ENCODE measurements around the gene GRIP2.

Gene GRIP2
- total RNA-seq, result 0 to 0.28 (median 0.06) reads per million in 18 experiments

GRCh38 chr3:14539742-14540491 lies at the start of gene GRIP2:
Gene GRIP2 (minus strand): TSS chr3:14540342. CDS start chr3:14540308, 34 bp downstream.
- DNase-seq, result no peak

GRCh38 chr3:14588425-14589112 lies 48.4 kb upstream of the GRIP2 start:
- DNase-seq, result no peak

GRCh38 chr3:14587740-14588360 lies 47.7 kb upstream of the GRIP2 start:
- DNase-seq, result no peak

- no peak for DNase-seq
Observed at GRCh38 chr3:14586611-14587010, 46.5 kb upstream of the GRIP2 start.

- no peak for DNase-seq
Observed at GRCh38 chr3:14583548-14584091, 43.5 kb upstream of the GRIP2 start.

GRCh38 chr3:14582045-14582410 lies 41.9 kb upstream of the GRIP2 start:
- DNase-seq, result no peak

- DNase-seq, result no peak
Observed at GRCh38 chr3:14581334-14582044, 41.3 kb upstream of the GRIP2 start.

GRCh38 chr3:14577897-14578296 lies 37.8 kb upstream of the GRIP2 start:
- DNase-seq, result no peak

- DNase-seq, result no peak
Observed at GRCh38 chr3:14576163-14576562, 36.0 kb upstream of the GRIP2 start.

GRCh38 chr3:14574183-14574582 lies 34.0 kb upstream of the GRIP2 start:
- no peak for DNase-seq

GRCh38 chr3:14573706-14574105 lies 33.6 kb upstream of the GRIP2 start:
- DNase-seq, result no peak

GRCh38 chr3:14570864-14571263 lies 30.7 kb upstream of the GRIP2 start:
- DNase-seq, result no peak

- DNase-seq, result no peak
Observed at GRCh38 chr3:14570089-14570488, 29.9 kb upstream of the GRIP2 start.

- DNase-seq, result no peak
Observed at GRCh38 chr3:14569474-14570000, 29.4 kb upstream of the GRIP2 start.

- DNase-seq, result no peak
Observed at GRCh38 chr3:14568269-14568668, 28.1 kb upstream of the GRIP2 start.

- DNase-seq, result no peak
Observed at GRCh38 chr3:14566812-14567211, 26.7 kb upstream of the GRIP2 start.

GRCh38 chr3:14565868-14566588 lies 25.9 kb upstream of the GRIP2 start:
- no peak for DNase-seq

GRCh38 chr3:14564741-14565140 lies 24.6 kb upstream of the GRIP2 start:
- DNase-seq, result no peak

GRCh38 chr3:14563946-14564539 lies 23.9 kb upstream of the GRIP2 start:
- DNase-seq, result no peak

- DNase-seq, result no peak
Observed at GRCh38 chr3:14562121-14562890, 22.2 kb upstream of the GRIP2 start.
